ENCODE data around the gene SREK1IP1. TPM values are rescaled to one million over a fixed set of nuclear protein-coding genes. Genes with fewer than 3 reads are reported as not detected.

SREK1IP1 gene
- total and polyA plus RNA-seq, 2 of the 13 experiments (the other 11 are each of a cell fraction or from before 2014, with no cell fraction given): 3.1 to 16.5 TPM

DNA sequence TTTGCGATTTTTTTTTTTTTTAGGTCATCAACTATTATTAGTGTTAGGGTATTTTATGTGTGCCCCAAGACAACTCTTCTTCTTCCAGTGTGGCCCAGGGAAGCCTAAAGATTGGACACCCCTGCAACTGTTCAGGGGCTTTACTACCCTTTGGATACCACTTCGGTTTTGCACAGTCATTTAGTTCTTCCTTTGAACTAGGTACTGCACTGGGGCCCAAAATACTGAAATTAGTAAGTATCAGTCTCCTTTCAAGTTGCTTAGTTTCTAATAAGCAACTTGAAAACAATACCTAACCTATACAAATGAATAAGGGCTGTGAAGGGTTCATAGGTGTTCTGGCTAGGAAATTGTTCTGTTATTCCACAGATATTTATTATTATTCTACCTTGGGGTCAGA, 45.6 kb upstream of the SREK1IP1 start (continued):
- TF ChIP-seq, protein P1, sequence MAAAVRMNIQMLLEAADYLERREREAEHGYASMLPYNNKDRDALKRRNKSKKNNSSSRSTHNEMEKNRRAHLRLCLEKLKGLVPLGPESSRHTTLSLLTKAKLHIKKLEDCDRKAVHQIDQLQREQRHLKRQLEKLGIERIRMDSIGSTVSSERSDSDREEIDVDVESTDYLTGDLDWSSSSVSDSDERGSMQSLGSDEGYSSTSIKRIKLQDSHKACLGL (CRISPR knock-in tag; IDR thresholded peaks at IDR 0.05): no peak
- TF ChIP-seq, protein P2, sequence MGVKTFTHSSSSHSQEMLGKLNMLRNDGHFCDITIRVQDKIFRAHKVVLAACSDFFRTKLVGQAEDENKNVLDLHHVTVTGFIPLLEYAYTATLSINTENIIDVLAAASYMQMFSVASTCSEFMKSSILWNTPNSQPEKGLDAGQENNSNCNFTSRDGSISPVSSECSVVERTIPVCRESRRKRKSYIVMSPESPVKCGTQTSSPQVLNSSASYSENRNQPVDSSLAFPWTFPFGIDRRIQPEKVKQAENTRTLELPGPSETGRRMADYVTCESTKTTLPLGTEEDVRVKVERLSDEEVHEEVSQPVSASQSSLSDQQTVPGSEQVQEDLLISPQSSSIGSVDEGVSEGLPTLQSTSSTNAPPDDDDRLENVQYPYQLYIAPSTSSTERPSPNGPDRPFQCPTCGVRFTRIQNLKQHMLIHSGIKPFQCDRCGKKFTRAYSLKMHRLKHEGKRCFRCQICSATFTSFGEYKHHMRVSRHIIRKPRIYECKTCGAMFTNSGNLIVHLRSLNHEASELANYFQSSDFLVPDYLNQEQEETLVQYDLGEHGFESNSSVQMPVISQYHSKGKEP (CRISPR knock-in tag; IDR thresholded peaks at IDR 0.05): no peak

DNA sequence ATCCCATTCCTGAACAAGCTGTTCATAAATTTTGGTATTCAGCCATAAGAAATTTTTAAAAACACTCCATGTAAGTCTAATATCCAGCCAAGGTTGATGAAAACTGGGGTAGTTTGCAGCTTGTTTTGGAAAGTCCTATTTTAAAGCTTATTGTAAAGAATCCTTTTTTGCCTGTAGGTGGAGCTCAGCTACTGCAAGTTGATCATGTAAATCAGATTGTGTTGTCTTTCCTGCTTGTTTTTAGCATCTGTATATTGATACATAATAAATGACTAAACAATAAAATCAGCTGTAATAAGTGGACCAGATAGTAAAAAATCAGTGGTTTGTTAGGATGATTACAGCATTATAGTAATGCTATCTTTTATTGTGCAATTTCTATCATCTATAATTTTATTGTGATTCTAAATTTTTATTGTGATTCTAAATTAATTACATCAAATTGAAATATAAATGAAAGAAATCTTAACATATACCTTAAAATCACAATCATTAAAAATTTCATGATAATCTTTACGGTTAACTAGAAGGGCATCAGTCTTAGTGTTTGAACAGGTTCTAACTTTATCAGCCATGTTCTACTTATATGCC, 42.7 kb upstream of the SREK1IP1 start:
- in situ Hi-C loops (cut with HindIII; ENCODE audit: extremely low pct_ligation_motif_present, low pct_unique_long_range_greater_than_20kb) (loop anchor here (5.0 kb wide), 2 partner anchors 226 to 671 kb away; partner anchors contain the start of gene ADAMTS6), intact Hi-C loops (cut with micrococcal nuclease; ENCODE audit: unreplicated experiment) (loop anchor here (1.0 to 5.0 kb wide), 5 partner anchors 156 to 672 kb away; no protein-coding TSS in a partner anchor)
- FAIRE-seq: peak; percentile 43
- ATAC-seq: peak; percentile 44; the same call in 1 of the 3 replicates
- peaks cover 1 to 7% of the 10 kb centered on the region in 2 experiments; a peak in 1 of 5 replicates for H3K36me3 ChIP-seq (replicated peaks in 1 of 2; ENCODE audit: control insufficient read depth in 1 of 2, insufficient read depth in 2 of 2, low read length in 2 of 2)
- no peaks in the 10 kb centered on the region for H4K20me1 ChIP-seq (ENCODE audit: insufficient read depth, low read length)
- H3K9ac ChIP-seq (ENCODE audit: insufficient read depth, low read depth, low read length): no peak overlapping the region
- no peaks in the 10 kb centered on the region for H3K27me3 ChIP-seq (ENCODE audit: control insufficient read depth in 1 of 2, insufficient read depth in 2 of 2, low read length in 2 of 2)
- 100% methylated on average over 1 of the region's 1 CpG for WGBS (ENCODE audit: low lambda C conversion rate)
- TF ChIP-seq ZNF557 (CRISPR knock-in tag; IDR thresholded peaks at IDR 0.05) (no peak), RAD21 (CRISPR knock-in tag; IDR thresholded peaks at IDR 0.05) (0 out of 2 replicates have a peak, but pooled peaks have one; percentile 18), SMC3 (IDR thresholded peaks at IDR 0.05; ENCODE audit: low read length) (peak; percentile 43), STAG1 (CRISPR knock-in tag; IDR thresholded peaks at IDR 0.05) (peak; percentile 83), FOSL2 (CRISPR knock-in tag; IDR thresholded peaks at IDR 0.05) (no peak)
- TF ChIP-seq, protein P3, sequence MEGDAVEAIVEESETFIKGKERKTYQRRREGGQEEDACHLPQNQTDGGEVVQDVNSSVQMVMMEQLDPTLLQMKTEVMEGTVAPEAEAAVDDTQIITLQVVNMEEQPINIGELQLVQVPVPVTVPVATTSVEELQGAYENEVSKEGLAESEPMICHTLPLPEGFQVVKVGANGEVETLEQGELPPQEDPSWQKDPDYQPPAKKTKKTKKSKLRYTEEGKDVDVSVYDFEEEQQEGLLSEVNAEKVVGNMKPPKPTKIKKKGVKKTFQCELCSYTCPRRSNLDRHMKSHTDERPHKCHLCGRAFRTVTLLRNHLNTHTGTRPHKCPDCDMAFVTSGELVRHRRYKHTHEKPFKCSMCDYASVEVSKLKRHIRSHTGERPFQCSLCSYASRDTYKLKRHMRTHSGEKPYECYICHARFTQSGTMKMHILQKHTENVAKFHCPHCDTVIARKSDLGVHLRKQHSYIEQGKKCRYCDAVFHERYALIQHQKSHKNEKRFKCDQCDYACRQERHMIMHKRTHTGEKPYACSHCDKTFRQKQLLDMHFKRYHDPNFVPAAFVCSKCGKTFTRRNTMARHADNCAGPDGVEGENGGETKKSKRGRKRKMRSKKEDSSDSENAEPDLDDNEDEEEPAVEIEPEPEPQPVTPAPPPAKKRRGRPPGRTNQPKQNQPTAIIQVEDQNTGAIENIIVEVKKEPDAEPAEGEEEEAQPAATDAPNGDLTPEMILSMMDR (CRISPR knock-in tag; IDR thresholded peaks at IDR 0.05): peak; percentile 74
- H3K4me1 ChIP-seq (ENCODE audit: insufficient read depth, low read length): no peaks in the 10 kb centered on the region
- CTCF ChIA-PET (ENCODE audit: low intra/inter-chr PET ratio, low total read pairs): interaction anchor here (0.7 to 1.8 kb wide), 3 partner anchors 226 to 673 kb away, joined by 3 to 11 read pairs (median 10); no protein-coding TSS in a partner anchor
- H2AFZ ChIP-seq (ENCODE audit: low read length): no peak overlapping the region
- H3K9me3 ChIP-seq (ENCODE audit: low read length): no peaks in the 10 kb centered on the region
- BruUV-seq (replicated peaks): no TSS peak
- no peaks in the 10 kb centered on the region for H3K79me2 ChIP-seq (ENCODE audit: insufficient read depth, low read length)
- H3K4me3 ChIP-seq (replicated peaks in 1 of 3; ENCODE audit: insufficient read depth in 1 of 3, low read depth in 2 of 3, low read length in 3 of 3): no peak overlapping the region
- H3K27ac ChIP-seq (ENCODE audit: extremely low read length, insufficient read depth, low read length): no peak overlapping the region
- POLR2A ChIA-PET: interaction anchor here (1.0 kb wide), 1 partner anchor 224 kb away, joined by 4 read pairs; no protein-coding TSS in a partner anchor
- no peak overlapping the region for H3K4me2 ChIP-seq (ENCODE audit: low read depth, low read length)
- peak; percentile 57 for DNase-seq (ENCODE audit: low spot score)
